ENCODE measurements around the gene MNT. TPM values are rescaled to one million over a fixed set of nuclear protein-coding genes. Genes with fewer than 3 reads are reported as not detected.

Gene MNT
- total RNA-seq, 3 donors from 2014 or later (not counting 1 experiment from before 2014, with no cell fraction given) = 72.3 to 108 (median 77.6) TPM

DNA sequence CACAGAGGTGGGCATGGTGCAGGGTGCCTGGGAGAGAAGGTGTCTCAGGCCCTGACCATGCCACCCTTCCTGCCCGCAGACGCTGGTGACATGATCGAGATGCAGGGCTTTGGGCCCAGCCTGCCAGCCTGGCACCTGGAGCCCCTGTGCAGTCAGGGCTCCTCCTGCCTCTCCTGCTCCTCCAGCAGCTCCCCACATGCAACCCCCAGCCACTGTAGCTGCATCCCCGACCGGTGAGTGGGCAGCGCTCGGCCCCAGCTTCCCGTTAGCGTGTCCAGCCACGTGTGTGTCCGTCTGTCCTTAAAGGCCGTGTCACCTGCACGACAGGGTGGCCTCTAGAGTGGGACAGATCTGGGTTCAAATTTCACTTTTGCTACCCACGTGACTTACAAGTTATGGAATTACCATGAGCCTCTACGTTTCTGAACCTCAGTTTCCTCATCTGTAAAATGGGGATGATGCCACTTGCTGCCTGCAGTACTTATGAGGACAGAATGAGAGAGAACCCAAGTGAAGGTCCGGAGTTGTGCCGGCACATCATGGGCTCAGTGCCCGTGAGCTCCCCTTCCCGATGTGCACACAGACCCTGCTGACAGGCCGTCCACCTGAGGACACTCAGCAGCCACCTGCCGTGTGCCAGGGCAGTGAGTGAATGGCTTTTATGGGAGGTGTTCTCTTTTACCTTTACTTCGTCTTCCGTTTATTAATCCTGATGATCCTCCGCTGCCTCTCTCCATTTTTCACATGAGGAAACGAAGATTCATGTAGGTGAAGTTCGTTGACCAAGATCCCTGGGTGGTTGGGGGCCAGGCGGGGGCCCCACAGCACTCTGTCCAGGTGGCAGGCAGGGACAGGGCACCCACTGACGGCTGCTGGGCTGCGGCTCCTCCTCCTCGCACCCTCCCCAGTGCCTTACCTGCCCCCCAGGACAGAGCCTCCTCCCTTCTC lies 29.4 kb downstream of the MNT start:
- DNase-seq (no peak), ATAC-seq (no peak)
- no peaks in the 10 kb centered on the region for H3K4me1 ChIP-seq (ENCODE audit: control insufficient read depth, insufficient read depth, low read length)
- Mint-ChIP-seq H3K9me3 (no peaks in the 10 kb centered on the region), H3K27me3 (ENCODE audit: low read depth in 2 of 2) (no peaks in the 10 kb centered on the region), H3K4me1 (no peaks in the 10 kb centered on the region), H3K27ac (no peak overlapping the region), H3K36me3 (no peaks in the 10 kb centered on the region), H3K4me3 (no peak overlapping the region)
- WGBS (ENCODE audit: insufficient coverage) = 96% methylated on average over 30 of the region's 30 CpGs
- H3K4me3 ChIP-seq (ENCODE audit: low read length) = no peak overlapping the region
- H3K36me3 ChIP-seq (ENCODE audit: control insufficient read depth, insufficient read depth, low read length) = peaks cover 12% of the 10 kb centered on the region
- H3K9me3 ChIP-seq (ENCODE audit: control insufficient read depth, insufficient read depth, low read length) = no peaks in the 10 kb centered on the region
- TF ChIP-seq, protein P1, sequence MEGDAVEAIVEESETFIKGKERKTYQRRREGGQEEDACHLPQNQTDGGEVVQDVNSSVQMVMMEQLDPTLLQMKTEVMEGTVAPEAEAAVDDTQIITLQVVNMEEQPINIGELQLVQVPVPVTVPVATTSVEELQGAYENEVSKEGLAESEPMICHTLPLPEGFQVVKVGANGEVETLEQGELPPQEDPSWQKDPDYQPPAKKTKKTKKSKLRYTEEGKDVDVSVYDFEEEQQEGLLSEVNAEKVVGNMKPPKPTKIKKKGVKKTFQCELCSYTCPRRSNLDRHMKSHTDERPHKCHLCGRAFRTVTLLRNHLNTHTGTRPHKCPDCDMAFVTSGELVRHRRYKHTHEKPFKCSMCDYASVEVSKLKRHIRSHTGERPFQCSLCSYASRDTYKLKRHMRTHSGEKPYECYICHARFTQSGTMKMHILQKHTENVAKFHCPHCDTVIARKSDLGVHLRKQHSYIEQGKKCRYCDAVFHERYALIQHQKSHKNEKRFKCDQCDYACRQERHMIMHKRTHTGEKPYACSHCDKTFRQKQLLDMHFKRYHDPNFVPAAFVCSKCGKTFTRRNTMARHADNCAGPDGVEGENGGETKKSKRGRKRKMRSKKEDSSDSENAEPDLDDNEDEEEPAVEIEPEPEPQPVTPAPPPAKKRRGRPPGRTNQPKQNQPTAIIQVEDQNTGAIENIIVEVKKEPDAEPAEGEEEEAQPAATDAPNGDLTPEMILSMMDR (IDR thresholded peaks at IDR 0.05) = no peak
- no peak overlapping the region for H3K27ac ChIP-seq (ENCODE audit: low read length)
- intact Hi-C loops (cut with micrococcal nuclease) = no loop called here
- no peaks in the 10 kb centered on the region for H3K27me3 ChIP-seq (ENCODE audit: control insufficient read depth, insufficient read depth, low read length)

DNA sequence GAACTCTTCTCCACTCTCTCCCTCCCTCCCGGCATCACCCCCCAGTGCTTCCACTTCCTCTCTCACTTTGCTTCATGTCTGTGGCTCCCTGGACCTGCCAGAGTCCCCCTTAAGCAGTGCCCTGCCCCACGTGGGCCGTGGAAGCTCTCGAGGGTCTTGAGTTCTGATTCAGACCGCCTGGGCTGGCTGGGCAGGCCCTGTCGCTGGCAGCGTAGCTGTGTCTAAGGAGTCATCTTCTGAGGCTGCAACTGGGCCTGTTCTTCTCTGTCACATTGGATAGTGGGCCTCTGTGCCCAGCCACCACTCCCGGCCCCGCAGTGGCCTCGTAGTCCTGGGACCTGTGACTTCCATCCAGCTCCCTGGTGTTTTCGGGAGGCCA lies 30.7 kb downstream of the MNT start:
- no peaks in the 10 kb centered on the region for H3K9me3 Mint-ChIP-seq
- H3K4me3 Mint-ChIP-seq = no peak overlapping the region
- Histone ChIP-seq H3K27me3 (ENCODE audit: control insufficient read depth, insufficient read depth, low read length) (no peaks in the 10 kb centered on the region), H3K27ac (ENCODE audit: low read length) (no peak overlapping the region), H3K4me1 (ENCODE audit: control insufficient read depth, insufficient read depth, low read length) (no peaks in the 10 kb centered on the region), H3K36me3 (ENCODE audit: control insufficient read depth, insufficient read depth, low read length) (peaks cover 4% of the 10 kb centered on the region), H3K9me3 (ENCODE audit: control insufficient read depth, insufficient read depth, low read length) (no peaks in the 10 kb centered on the region), H3K4me3 (ENCODE audit: low read length) (no peak overlapping the region)
- DNase-seq (no peak), ATAC-seq (no peak)
- intact Hi-C loops (cut with micrococcal nuclease) = no loop called here
- no peaks in the 10 kb centered on the region for H3K36me3 Mint-ChIP-seq
- WGBS (ENCODE audit: insufficient coverage) = 96% methylated on average over 11 of the region's 11 CpGs
- H3K27ac Mint-ChIP-seq = no peak overlapping the region
- no peaks in the 10 kb centered on the region for H3K4me1 Mint-ChIP-seq
- TF ChIP-seq, protein P1 (IDR thresholded peaks at IDR 0.05) = no peak
- H3K27me3 Mint-ChIP-seq (ENCODE audit: low read depth in 2 of 2) = no peaks in the 10 kb centered on the region

DNA sequence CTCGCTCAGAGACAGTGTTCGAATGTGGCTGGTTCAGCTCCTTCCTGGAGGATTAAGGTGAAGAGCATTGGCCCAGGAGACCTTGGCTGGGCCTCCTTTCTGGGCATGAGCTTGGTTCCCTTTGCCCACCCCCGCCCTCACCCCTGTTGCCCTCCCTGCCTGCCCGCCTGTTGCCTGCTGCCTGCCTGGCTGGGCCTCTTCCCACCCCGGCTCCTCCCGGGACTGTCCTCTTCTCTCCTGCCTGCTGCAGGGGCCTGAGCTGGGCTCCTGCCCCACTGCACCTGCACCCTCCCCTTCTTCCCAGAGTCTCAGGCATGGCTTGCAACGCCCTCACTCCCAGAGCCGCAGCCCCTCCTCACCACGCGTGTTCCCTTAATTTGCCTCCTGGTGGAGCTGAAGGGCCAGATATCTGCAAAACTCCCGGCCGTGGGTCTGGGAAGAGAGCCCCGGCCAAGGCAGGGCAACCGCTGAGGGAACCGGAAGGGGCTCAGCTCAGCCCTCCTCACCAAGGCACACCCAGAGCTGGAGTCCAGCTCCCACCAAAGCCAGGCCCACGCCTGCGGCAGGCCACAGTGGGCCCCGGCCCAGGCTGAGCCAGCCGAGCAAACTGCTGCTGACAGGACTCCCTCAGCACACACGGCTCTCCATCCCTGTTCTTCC lies 31.2 kb downstream of the MNT start:
- Histone ChIP-seq H3K4me1 (ENCODE audit: control insufficient read depth, insufficient read depth, low read length) (no peaks in the 10 kb centered on the region), H3K4me3 (ENCODE audit: low read length) (no peak overlapping the region), H3K36me3 (ENCODE audit: control insufficient read depth, insufficient read depth, low read length) (peaks cover 6% of the 10 kb centered on the region), H3K9me3 (ENCODE audit: control insufficient read depth, insufficient read depth, low read length) (no peaks in the 10 kb centered on the region), H3K27ac (ENCODE audit: low read length) (no peak overlapping the region), H3K27me3 (ENCODE audit: control insufficient read depth, insufficient read depth, low read length) (no peaks in the 10 kb centered on the region)
- Mint-ChIP-seq H3K27ac (no peak overlapping the region), H3K27me3 (ENCODE audit: low read depth in 2 of 2) (no peaks in the 10 kb centered on the region), H3K4me1 (no peaks in the 10 kb centered on the region), H3K36me3 (no peaks in the 10 kb centered on the region), H3K9me3 (no peaks in the 10 kb centered on the region), H3K4me3 (no peak overlapping the region)
- intact Hi-C loops (cut with micrococcal nuclease) = no loop called here
- WGBS (ENCODE audit: insufficient coverage) = 92% methylated on average over 20 of the region's 20 CpGs
- TF ChIP-seq, protein P1 (IDR thresholded peaks at IDR 0.05) = no peak
- ATAC-seq (no peak), DNase-seq (no peak)

Data from natural killer cell (primary cell).